Heart left ventricle (tissue), 16 donors: ENCODE data around the gene DAGLA. TPM values are rescaled to one million over a fixed set of nuclear protein-coding genes. Genes with fewer than 3 reads are reported as not detected.
"Not testable (repeated sequence)": the region's sequence is repeated elsewhere in the genome, so short reads cannot be mapped to it uniquely, and the experiment has no call there.

Experiments
- ATAC-seq, 4 donors: fragments of 200-7000 bp; cut with Tn5 transposase; one replicate each; pipeline ENCODE4 v1.9.1; 2020 to 2022; ENCODE audit warnings: moderate library complexity in 4 of 4, mild to moderate bottlenecking in 3 of 4, moderate number of reproducible peaks in 1 of 4
- DNase-seq, 5 donors: peaks; one replicate each; pipeline ENCODE4 v3.0.0-alpha.2; 2020
- H3K27ac ChIP-seq, 12 donors: fragments of 200-600 bp; sonication (generic) in 4 of 12; one replicate each; pipeline versions ENCODE4 v1.5.0 to v1.8.0; 2016 to 2022; ENCODE audit warnings: mild to moderate bottlenecking in 2 of 12
- H3K27me3 ChIP-seq, 9 donors: fragments of 200-600 bp; sonication (generic) in 2 of 9; one replicate each; pipeline versions ENCODE4 v1.5.1 to v1.8.0; 2016 to 2022; ENCODE audit warnings: mild to moderate bottlenecking in 3 of 9
- H3K36me3 ChIP-seq, 9 donors: fragments of 200-600 bp; sonication (generic) in 2 of 9; one replicate each; pipeline versions ENCODE4 v1.5.0 to v1.8.0; 2018 to 2022; ENCODE audit warnings: mild to moderate bottlenecking in 2 of 9
- H3K4me1 ChIP-seq, 12 donors: fragments of 200-600 bp; sonication (generic) in 4 of 12; one replicate each; pipeline versions ENCODE4 v1.5.0 to v1.8.0; 2016 to 2022; ENCODE audit warnings: mild to moderate bottlenecking in 3 of 12
- H3K4me3 ChIP-seq, 12 donors: fragments of 200-600 bp; sonication (generic) in 4 of 12; one replicate each; pipeline versions ENCODE4 v1.5.0 to v1.8.0; 2017 to 2022; ENCODE audit warnings: mild to moderate bottlenecking in 9 of 12, moderate library complexity in 4 of 12
- H3K9me3 ChIP-seq, 12 donors: fragments of 200-600 bp; sonication (generic) in 4 of 12; one replicate each; pipeline versions ENCODE4 v1.5.0 to v1.8.0; 2016 to 2022; ENCODE audit warnings: mild to moderate bottlenecking in 1 of 12
- CTCF ChIP-seq, 12 donors: fragments of 200-600 bp; sonication (generic) in 4 of 12; IDR thresholded peaks; one replicate each; pipeline versions ENCODE4 v1.5.0 to v1.8.0; 2018 to 2022; ENCODE audit warnings: antibody characterized with exemption in 12 of 12, mild to moderate bottlenecking in 5 of 12
- POLR2A ChIP-seq, 2 donors: fragments of 450-650 bp; IDR thresholded peaks; one replicate each; pipeline ENCODE4 v1.6.1; 2017; ENCODE audit warnings: antibody characterized with exemption in 2 of 2, mild to moderate bottlenecking in 2 of 2, moderate library complexity in 2 of 2
- WGBS, 4 donors: extraction: QIAGEN DNeasy Blood & Tissue Kit in 2 of 4; methylation state at CpG; one replicate each; pipeline versions ENCODE4 v1.1.5 to v1.1.7; 2013 to 2018; 5-methylcytosine and 5-hydroxymethylcytosine counted together
- intact Hi-C, 10 donors: fragments of 100-400 bp; cut with DNase I; formaldehyde crosslinking; loops; one replicate each; pipeline versions ENCODE4 v1.11.1 to v1.14.2; 2022
- polyA plus RNA-seq, 2 donors: library from polyadenylated mRNA; stranded (reverse); fragments of 200-250 nt; gene quantifications; one replicate each; pipeline ENCODE4 v1.2.3, GENCODE V29; 2013
- total RNA-seq, 9 donors: library from RNA; depleted of rRNA in 2 of 9; stranded (reverse); fragments of >200 nt in 2 of 9; fragmentation: NEBNext Ultra II Directional in 3 of 9; extraction: Animal tissue kit (Norgen Biotek cat#: 25700) in 3 of 9; gene quantifications; one replicate each; pipeline versions ENCODE4 v1.1.0 to v1.2.4, GENCODE V29; 2016 to 2023
- donor health status: ischemic (EF 13 %, LVEDD 7.1; RV severe dilation, severe dysfunction).
- donor health status: healthy with polysubstance abuse.
- donor health status: DM: no; HTN: yes; CAD: no.
- donor health status: DM: no; HTN: no; CAD: no.
- donor health status: ischemic (EF 25% LVEDD 6.9; RV normal size, moderate dysfunction).
- donor health status: ischemic (EF 25% LVEDD 5.7; RV mildly dilated, moderate dysfunction).
- donor health status: healthy.
- donor health status: DM: yes; HTN: yes; CAD: no.
- donor health status: ischemic (EF 35%, LVEDD 5.7; RV mildly dilated, moderate dysfunction).
- donor health status: nonischemic (EF 11% LVEDD 7.7; RV severe dilation, severe dysfunction).
- donor health status: DM: yes; HTN: yes; CAD: no.
- donor health status: PGD.
- donor health status: ischemic (EF 29% LVEDD 5.4; RV normal size, mild dysfunction).
- donor health status: nonischemic (EF 23%, LVEDD 6.1; RV moderate dilation, normal function).

The DAGLA gene
- total and polyA plus RNA-seq, 11 donors, result 2.2 to 5.6 (median 3.3) TPM

GRCh38 chr11:61659413-61660196 is 20.6 kb upstream of the DAGLA start:
- peaks cover 0 to 4% (median under 1%) of the 10 kb centered on the region in 12 donors for H3K4me1 ChIP-seq
- H3K27ac ChIP-seq, result no peak overlapping the region
- no peak for DNase-seq
- ATAC-seq, result no peak
- WGBS, 4 donors, result 84 to 89% (median 84%) methylated on average over 8 of the region's 8 CpGs
- H3K4me3 ChIP-seq, result no peak overlapping the region
- no peaks in the 10 kb centered on the region for H3K9me3 ChIP-seq
- no peaks in the 10 kb centered on the region for H3K36me3 ChIP-seq
- H3K27me3 ChIP-seq, result no peaks in the 10 kb centered on the region
- TF ChIP-seq CTCF (IDR thresholded peaks at IDR 0.05) (peak in 1 of 12 donors; percentile 15), POLR2A (IDR thresholded peaks at IDR 0.05) (no peak)
- intact Hi-C loops, result no loop called here

DNA sequence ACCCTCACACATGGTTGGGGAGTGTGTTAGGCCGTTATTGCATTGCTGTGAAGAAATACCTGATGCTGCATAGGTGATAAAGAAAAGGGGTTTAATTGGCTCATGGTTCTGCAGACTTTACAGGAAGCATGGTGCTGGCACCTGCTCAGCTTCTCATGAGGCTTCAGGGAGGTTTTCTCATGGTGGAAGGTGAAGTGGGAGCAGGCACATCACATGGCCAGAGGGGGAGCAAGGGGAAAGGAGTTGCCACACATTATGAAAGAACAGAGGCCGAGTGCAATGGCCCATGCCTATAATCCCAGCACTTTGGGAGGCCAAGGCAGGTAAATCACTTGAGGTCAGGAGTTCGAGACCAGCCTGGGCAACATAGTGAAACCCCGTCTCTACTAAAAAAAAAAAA is 19.2 kb upstream of the DAGLA start:
- H3K4me1 ChIP-seq, ATAC-seq, DNase-seq, intact Hi-C loops, H3K9me3 ChIP-seq, H3K27me3 ChIP-seq, H3K27ac ChIP-seq, H3K36me3 ChIP-seq, H3K4me3 ChIP-seq: not testable (repeated sequence)
- WGBS, 4 donors, result 68 to 86% (median 71%) methylated on average over 4 of the region's 4 CpGs

DNA sequence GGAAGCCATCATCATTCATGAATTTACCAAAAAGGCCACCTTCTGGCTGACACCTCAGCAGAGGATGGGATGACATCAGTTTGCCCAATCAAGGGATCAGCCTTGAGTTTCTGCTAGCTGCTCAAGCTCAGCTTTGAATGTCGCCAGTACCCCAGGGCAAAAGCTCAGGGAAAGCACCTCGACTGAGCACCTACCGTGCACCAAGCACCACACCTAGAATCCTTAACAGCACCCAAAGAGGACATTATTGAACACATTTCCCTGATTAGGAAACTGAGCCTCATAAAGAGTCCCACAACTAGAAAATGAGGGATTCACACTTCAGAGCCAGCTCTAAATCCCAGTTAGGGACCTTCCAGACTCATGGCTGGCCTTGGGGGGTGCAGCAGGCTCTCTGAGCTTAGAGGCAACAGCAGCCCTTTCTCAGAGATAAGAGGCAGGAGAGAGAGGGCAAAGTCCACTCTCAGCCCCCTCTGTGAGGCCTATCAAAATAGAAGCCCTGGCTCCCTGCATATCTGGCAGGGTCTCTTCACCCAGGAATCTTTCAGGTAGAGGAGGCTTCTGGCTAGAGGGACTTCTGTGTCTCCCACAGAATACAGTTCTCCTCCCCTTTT is 13.4 kb upstream of the DAGLA start:
- no peak for DNase-seq
- H3K4me1 ChIP-seq, result peaks cover 0 to 4% (median 0%) of the 10 kb centered on the region in 12 donors
- ATAC-seq, result no peak
- no peak overlapping the region for H3K27ac ChIP-seq
- no peaks in the 10 kb centered on the region for H3K9me3 ChIP-seq
- intact Hi-C loops, result no loop called here
- WGBS, 4 donors, result 84 to 90% (median 87%) methylated on average over 3 of the region's 3 CpGs
- H3K27me3 ChIP-seq, result no peaks in the 10 kb centered on the region
- no peaks in the 10 kb centered on the region for H3K36me3 ChIP-seq
- H3K4me3 ChIP-seq, result no peak overlapping the region
- TF ChIP-seq POLR2A (IDR thresholded peaks at IDR 0.05) (no peak), CTCF (IDR thresholded peaks at IDR 0.05) (no peak)

DNA sequence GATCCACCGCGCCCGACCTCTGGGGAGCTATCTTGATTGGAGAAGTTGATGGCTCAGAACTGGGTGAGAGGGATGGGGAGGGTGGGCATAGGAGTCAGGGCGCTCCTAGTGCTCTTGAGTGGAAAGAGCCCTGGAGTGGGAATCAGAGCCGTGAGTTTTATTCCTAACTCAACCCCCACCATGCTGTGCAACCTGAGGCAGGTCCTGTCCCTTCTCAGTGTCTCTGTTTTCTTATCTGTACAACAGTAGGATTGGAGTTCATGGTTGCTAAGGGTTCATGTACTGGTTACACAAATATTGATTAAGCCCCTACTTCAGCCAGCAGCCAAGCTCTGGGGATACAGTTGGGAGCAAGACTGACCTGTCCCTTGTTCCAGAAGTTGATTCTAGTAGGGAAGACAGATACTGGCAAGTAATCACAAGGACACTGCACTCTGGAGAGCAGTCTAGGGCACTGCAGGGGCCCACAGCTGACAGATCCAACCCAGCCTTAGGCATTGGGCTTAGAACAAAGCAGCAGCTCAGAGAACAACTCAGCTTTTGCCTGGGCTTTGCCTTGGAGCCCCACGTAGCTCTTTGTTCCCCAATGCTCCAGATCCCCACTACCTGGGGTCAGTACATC is 12.4 kb upstream of the DAGLA start:
- no peaks in the 10 kb centered on the region for H3K27me3 ChIP-seq
- ATAC-seq (no peak), DNase-seq (no peak)
- H3K4me1 ChIP-seq, result peaks cover 0 to 4% (median 0%) of the 10 kb centered on the region in 12 donors
- H3K9me3 ChIP-seq, result no peaks in the 10 kb centered on the region
- H3K27ac ChIP-seq, result no peak overlapping the region
- intact Hi-C loops, result no loop called here
- TF ChIP-seq CTCF (IDR thresholded peaks at IDR 0.05), result no peak
- no peak for TF ChIP-seq POLR2A (IDR thresholded peaks at IDR 0.05)
- WGBS, 4 donors, result 75 to 87% (median 82%) methylated on average over 6 of the region's 6 CpGs
- H3K36me3 ChIP-seq, result no peaks in the 10 kb centered on the region
- no peak overlapping the region for H3K4me3 ChIP-seq
